HG03139 (cell line): ENCODE results near the gene SELP.

Experiments used
- ATAC-seq: cut with Tn5 transposase; IDR thresholded peaks from one replicate; pipeline ENCODE4 v1.9.1; 2021; ENCODE audit not compliant: unreplicated experiment

SELP gene

GRCh38 chr1:169623132-169623926 lies 6.6 kb downstream of the SELP start:
- no peak for ATAC-seq

- no peak for ATAC-seq
Measured at GRCh38 chr1:169620565-169620964, 9.4 kb downstream of the SELP start.

GRCh38 chr1:169618367-169618766 lies 11.6 kb downstream of the SELP start:
- ATAC-seq, result no peak

- ATAC-seq, result no peak
Measured at GRCh38 chr1:169615803-169616202, 14.1 kb downstream of the SELP start.

- no peak for ATAC-seq
Measured at GRCh38 chr1:169610858-169611257, 19.1 kb downstream of the SELP start.

GRCh38 chr1:169610108-169610507 lies 19.8 kb downstream of the SELP start:
- no peak for ATAC-seq

GRCh38 chr1:169608226-169608625 lies 21.7 kb downstream of the SELP start:
- ATAC-seq, result no peak

- ATAC-seq, result peak; percentile 56
Measured at GRCh38 chr1:169604781-169605560, 25.0 kb downstream of the SELP start.

GRCh38 chr1:169601096-169601881 lies 28.6 kb downstream of the SELP start:
- no peak for ATAC-seq

GRCh38 chr1:169595764-169596711 lies 33.9 kb downstream of the SELP start:
- no peak for ATAC-seq

GRCh38 chr1:169594391-169594790 lies 35.5 kb downstream of the SELP start:
- ATAC-seq, result no peak

- no peak for ATAC-seq
Measured at GRCh38 chr1:169590932-169591331, 39.0 kb downstream of the SELP start.

- ATAC-seq, result no peak
Measured at GRCh38 chr1:169588785-169589485, 41.0 kb downstream of the SELP start.

- no peak for ATAC-seq
Measured at GRCh38 chr1:169588112-169588511, 41.8 kb downstream of the SELP start.

GRCh38 chr1:169586395-169587255 lies 43.3 kb downstream of the SELP start, which contains the start of gene F5:
F5 (minus strand) TSS chr1:169586481; CDS start chr1:169586386, 95 bp downstream.
- ATAC-seq, result peak; percentile 94

- no peak for ATAC-seq
Measured at GRCh38 chr1:169586067-169586394, 43.9 kb downstream of the SELP start.

GRCh38 chr1:169585181-169585580 lies 44.7 kb downstream of the SELP start:
- ATAC-seq, result no peak

- no peak for ATAC-seq
Measured at GRCh38 chr1:169584483-169585144, 45.3 kb downstream of the SELP start.
